T-helper 17 cell (primary cell): ENCODE data around the gene ENTPD2. TPM values are rescaled to one million over a fixed set of nuclear protein-coding genes. Genes with fewer than 3 reads are reported as not detected.

ENCODE experiments used
- ATAC-seq: fragments of 150-1000 bp; cut with Tn5 transposase; 2 replicates; pipeline ENCODE4 v1.10.0; 2021; ENCODE audit warnings: mild to moderate bottlenecking, moderate library complexity
- DNase-seq, 3 donors: peaks; one replicate each; pipeline versions ENCODE4 v3.0.0 to v3.0.0-alpha.2; 2020 to 2021
- H3K9me3 ChIP-seq: one replicate; pipeline ENCODE4 v1.7.0; 2013; ENCODE audit warnings: low read length, mild to moderate bottlenecking; ENCODE audit not compliant: control insufficient read depth, poor library complexity, severe bottlenecking
- H3K27ac Mint-ChIP-seq: one replicate; pipeline ENCODE4 v1.8.0; 2022; ENCODE audit warnings: mild to moderate bottlenecking, moderate library complexity, mixed read lengths
- H3K27me3 Mint-ChIP-seq: one replicate; pipeline ENCODE4 v1.8.0; 2022; ENCODE audit warnings: mixed read lengths
- H3K36me3 Mint-ChIP-seq: one replicate; pipeline ENCODE4 v1.8.0; 2022; ENCODE audit warnings: low read depth, mixed read lengths
- H3K4me1 Mint-ChIP-seq: one replicate; pipeline ENCODE4 v1.8.0; 2022; ENCODE audit warnings: mild to moderate bottlenecking, mixed read lengths
- H3K4me3 Mint-ChIP-seq: one replicate; pipeline ENCODE4 v1.8.0; 2022; ENCODE audit warnings: mild to moderate bottlenecking, moderate library complexity, mixed read lengths
- total RNA-seq, 4 donors: library from RNA in 2 of 4; stranded (reverse) in 2 of 4; gene quantifications; one replicate each; pipeline ENCODE4 v1.2.3 and lab custom pipeline; 2022 to 2026

Gene ENTPD2
- total RNA-seq, 2 donors from 2014 or later = 0.20 TPM; not detected in 1

GRCh38 chr9:137001857-137002645, 51.8 kb downstream of the ENTPD2 start:
- DNase-seq (no peak), ATAC-seq (no peak)
- no peaks in the 10 kb centered on the region for H3K9me3 ChIP-seq
- no peak overlapping the region for H3K27ac Mint-ChIP-seq
- no peaks in the 10 kb centered on the region for H3K36me3 Mint-ChIP-seq
- H3K27me3 Mint-ChIP-seq = no peaks in the 10 kb centered on the region
- no peak overlapping the region for H3K4me3 Mint-ChIP-seq
- H3K4me1 Mint-ChIP-seq = peaks cover 20% of the 10 kb centered on the region

GRCh38 chr9:137000177-137000930, 53.5 kb downstream of the ENTPD2 start:
- peaks cover 25% of the 10 kb centered on the region for H3K4me1 Mint-ChIP-seq
- peak overlapping the region; percentile 69 for H3K4me3 Mint-ChIP-seq
- ATAC-seq (peak; percentile 54), DNase-seq (no peak)
- H3K36me3 Mint-ChIP-seq = no peaks in the 10 kb centered on the region
- H3K27ac Mint-ChIP-seq = peak overlapping the region; percentile 61
- H3K9me3 ChIP-seq = no peaks in the 10 kb centered on the region
- H3K27me3 Mint-ChIP-seq = no peaks in the 10 kb centered on the region

Other genes starting within 250 kb of the ENTPD2 start
- gene RABL6, start 246.1 kb downstream of the ENTPD2 start, total RNA-seq = 10 to 100 TPM; 55.6 to 59.7 TPM
- gene AJM1, start 211.6 kb downstream of the ENTPD2 start, total RNA-seq = 1 to 10 TPM; 2.9 to 3.7 TPM
- gene PHPT1, start 204.7 kb downstream of the ENTPD2 start, total RNA-seq = 10 to 100 TPM; 33.8 to 36.2 TPM
- 1 to 10 TPM; 3.4 TPM for gene MAMDC4, start 201.7 kb downstream of the ENTPD2 start, total RNA-seq
- gene EDF1, start 187.8 kb downstream of the ENTPD2 start, total RNA-seq = 100 to 1,000 TPM; 212 to 224 TPM
- 10 to 100 TPM; 20.8 to 21.4 TPM for gene TRAF2, start 167.5 kb downstream of the ENTPD2 start, total RNA-seq
- 10 to 100 TPM; 84.3 to 88.4 TPM for gene FBXW5, start 109.3 kb downstream of the ENTPD2 start, total RNA-seq
- gene C8G, start 108.8 kb downstream of the ENTPD2 start, total RNA-seq = 1 to 10 TPM; 1.4 to 2.7 TPM
- gene LCN12, start 101.8 kb downstream of the ENTPD2 start, total RNA-seq = 1 to 10 TPM; 2.6 to 4.2 TPM
- gene PTGDS, start 76.6 kb downstream of the ENTPD2 start, total RNA-seq = 100 to 1,000 TPM in 1 of 2 donors, 10 to 100 TPM in 1; 21.4 to 166 TPM
- 1 to 10 TPM in 1 of 2 donors, under 1 TPM in 1; 0.96 to 2.9 TPM for gene LCNL1, start 71.1 kb downstream of the ENTPD2 start, total RNA-seq
- 10 to 100 TPM; 85.7 to 89.9 TPM for gene PAXX, start 61.6 kb downstream of the ENTPD2 start, total RNA-seq
- gene CLIC3, start 57.5 kb downstream of the ENTPD2 start, total RNA-seq = 1 to 10 TPM; 1.9 to 2.1 TPM
- 100 to 1,000 TPM; 120 to 131 TPM for gene ABCA2, start 25.8 kb downstream of the ENTPD2 start, total RNA-seq
- gene FUT7, start 22.0 kb downstream of the ENTPD2 start, total RNA-seq = 10 to 100 TPM in 1 of 2 donors, 1 to 10 TPM in 1; 7.7 to 10.6 TPM
- gene NPDC1, start 7.9 kb downstream of the ENTPD2 start, total RNA-seq = 100 to 1,000 TPM; 139 to 202 TPM
- gene SAPCD2, start 16.5 kb upstream of the ENTPD2 start, total RNA-seq = under 1 TPM; 0.27 to 0.39 TPM
- gene UAP1L1, start 23.5 kb upstream of the ENTPD2 start, total RNA-seq = 10 to 100 TPM in 1 of 2 donors, 1 to 10 TPM in 1; 9.3 to 10.2 TPM
- 10 to 100 TPM; 62.0 to 62.3 TPM for gene MAN1B1, start 32.9 kb upstream of the ENTPD2 start, total RNA-seq
- 100 to 1,000 TPM; 270 to 311 TPM for gene DPP7, start 60.7 kb upstream of the ENTPD2 start, total RNA-seq
- gene GRIN1, start 85.1 kb upstream of the ENTPD2 start, total RNA-seq = not detected
- not detected for gene LRRC26, start 116.0 kb upstream of the ENTPD2 start, total RNA-seq
- gene TMEM210, start 118.0 kb upstream of the ENTPD2 start, total RNA-seq = not detected
- gene ANAPC2, start 134.5 kb upstream of the ENTPD2 start, total RNA-seq = 100 to 1,000 TPM; 114 to 116 TPM
- gene SSNA1, start 134.6 kb upstream of the ENTPD2 start, total RNA-seq = 10 to 100 TPM; 39.4 to 48.3 TPM
- gene TPRN, start 146.7 kb upstream of the ENTPD2 start, total RNA-seq = 1 to 10 TPM; 5.7 to 6.3 TPM
- gene TMEM203, start 151.6 kb upstream of the ENTPD2 start, total RNA-seq = 10 to 100 TPM; 21.3 to 21.4 TPM
- gene NDOR1, start 151.6 kb upstream of the ENTPD2 start, total RNA-seq = 10 to 100 TPM; 24.0 to 30.7 TPM
- 1 to 10 TPM; 1.2 to 5.3 TPM for gene RNF208, start 168.2 kb upstream of the ENTPD2 start, total RNA-seq
- gene CYSRT1, start 171.1 kb upstream of the ENTPD2 start, total RNA-seq = under 1 TPM in 1 of 2 donors, not detected in 1; 0.52 TPM
- gene RNF224, start 173.4 kb upstream of the ENTPD2 start, total RNA-seq = not detected
- not detected for gene SLC34A3, start 176.8 kb upstream of the ENTPD2 start, total RNA-seq
- 10 to 100 TPM; 81.0 to 90.5 TPM for gene TUBB4B, start 187.2 kb upstream of the ENTPD2 start, total RNA-seq
- under 1 TPM in 1 of 2 donors, not detected in 1; 0.62 TPM for gene STPG3, start 197.2 kb upstream of the ENTPD2 start, total RNA-seq
- 10 to 100 TPM; 33.2 to 37.8 TPM for gene NELFB, start 201.3 kb upstream of the ENTPD2 start, total RNA-seq
- 1 to 10 TPM; 2.1 to 4.0 TPM for gene TOR4A, start 223.7 kb upstream of the ENTPD2 start, total RNA-seq
- gene NRARP, start 248.2 kb upstream of the ENTPD2 start, total RNA-seq = under 1 TPM; 0.42 to 0.91 TPM